ENCODE measurements around the gene AMDHD2. TPM values are rescaled to one million over a fixed set of nuclear protein-coding genes. Genes with fewer than 3 reads are reported as not detected.

Gene AMDHD2
- total and polyA plus RNA-seq, 2 of the 13 experiments (the other 11 are each of a cell fraction or from before 2014, with no cell fraction given): 33.5 to 39.1 TPM

DNA sequence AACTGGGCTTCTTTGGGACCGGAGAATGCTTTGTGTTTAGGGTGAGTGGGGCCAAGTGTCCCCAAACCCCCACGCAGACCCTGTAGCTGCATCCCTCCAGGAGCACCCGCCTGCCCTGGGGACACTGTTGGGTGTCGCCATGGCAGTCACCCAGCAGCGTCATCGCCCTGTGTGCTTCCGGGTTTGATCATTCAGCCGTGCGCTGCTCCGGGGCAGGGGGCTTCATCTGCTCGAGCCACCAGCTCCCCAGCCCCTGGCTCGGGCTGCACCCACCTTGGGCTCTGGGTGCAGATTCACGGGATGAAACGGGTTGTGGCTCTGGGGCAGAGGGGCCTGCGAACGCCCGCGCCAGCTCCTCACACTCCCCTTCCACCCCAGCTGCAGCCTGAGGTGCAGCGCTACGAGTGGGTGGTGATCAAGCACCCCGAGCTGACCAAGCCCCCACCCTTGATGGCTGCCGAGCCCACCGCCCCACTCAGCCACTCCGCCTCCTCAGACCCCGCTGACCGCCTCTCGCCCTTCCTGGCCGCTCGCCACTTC, 20.2 kb upstream of the AMDHD2 start:
- POLR2A ChIA-PET: no interaction called here
- Histone ChIP-seq H3K79me2 (ENCODE audit: insufficient read depth, low read length) (no peaks in the 10 kb centered on the region), H3K4me2 (ENCODE audit: low read depth, low read length) (no peak overlapping the region), H3K27ac (ENCODE audit: extremely low read length, insufficient read depth, low read length) (no peak overlapping the region), H3K4me3 (replicated peaks in 1 of 3; ENCODE audit: insufficient read depth in 1 of 3, low read depth in 2 of 3, low read length in 3 of 3) (no peak overlapping the region), H3K36me3 (replicated peaks in 1 of 2; ENCODE audit: control insufficient read depth in 1 of 2, insufficient read depth in 2 of 2, low read length in 2 of 2) (peaks cover 14 to 29% of the 10 kb centered on the region in 2 experiments; a peak in 4 of 5 replicates), H3K9ac (ENCODE audit: insufficient read depth, low read depth, low read length) (no peak overlapping the region), H2AFZ (ENCODE audit: low read length) (no peak overlapping the region), H3K4me1 (ENCODE audit: insufficient read depth, low read length) (peaks cover 22% of the 10 kb centered on the region), H3K9me3 (ENCODE audit: low read length) (no peaks in the 10 kb centered on the region), H4K20me1 (ENCODE audit: insufficient read depth, low read length) (no peaks in the 10 kb centered on the region), H3K27me3 (ENCODE audit: control insufficient read depth in 1 of 2, insufficient read depth in 2 of 2, low read length in 2 of 2) (no peaks in the 10 kb centered on the region)
- TF ChIP-seq ZNF724P (CRISPR knock-in tag; IDR thresholded peaks at IDR 0.05; ENCODE audit: borderline replicate concordance) (no peak), NFE2 (CRISPR knock-in tag; IDR thresholded peaks at IDR 0.05) (no peak), CHD4 (IDR thresholded peaks at IDR 0.05; ENCODE audit: borderline replicate concordance, low read length) (no peak), GATAD2A (CRISPR knock-in tag; IDR thresholded peaks at IDR 0.05) (no peak), ELF1 (CRISPR knock-in tag; IDR thresholded peaks at IDR 0.05) (no peak), ZNF883 (CRISPR knock-in tag; IDR thresholded peaks at IDR 0.05; ENCODE audit: not compliant biosample characterization) (no peak), SRF (IDR thresholded peaks at IDR 0.05; ENCODE audit: low read depth, low read length) (no peak), KDM1A (CRISPR knock-in tag; IDR thresholded peaks at IDR 0.05) (no peak), ZMYM4 (CRISPR knock-in tag; IDR thresholded peaks at IDR 0.05) (no peak), JARID2 (CRISPR knock-in tag; IDR thresholded peaks at IDR 0.05; ENCODE audit: insufficient replicate concordance) (no peak), ZNF83 (CRISPR knock-in tag; IDR thresholded peaks at IDR 0.05; ENCODE audit: borderline replicate concordance) (no peak), HMG20B (CRISPR knock-in tag; conservative IDR thresholded peaks at IDR 0.05) (no peak), PCBP2 (optimal IDR thresholded peaks at IDR 0.05; ENCODE audit: low read depth, low read length, poor library complexity, severe bottlenecking) (no peak), HOXA7 (CRISPR knock-in tag; IDR thresholded peaks at IDR 0.05) (no peak), AHR (CRISPR knock-in tag; IDR thresholded peaks at IDR 0.05) (no peak), KLF13 (CRISPR knock-in tag; IDR thresholded peaks at IDR 0.05) (no peak)
- TF ChIP-seq, protein P1, sequence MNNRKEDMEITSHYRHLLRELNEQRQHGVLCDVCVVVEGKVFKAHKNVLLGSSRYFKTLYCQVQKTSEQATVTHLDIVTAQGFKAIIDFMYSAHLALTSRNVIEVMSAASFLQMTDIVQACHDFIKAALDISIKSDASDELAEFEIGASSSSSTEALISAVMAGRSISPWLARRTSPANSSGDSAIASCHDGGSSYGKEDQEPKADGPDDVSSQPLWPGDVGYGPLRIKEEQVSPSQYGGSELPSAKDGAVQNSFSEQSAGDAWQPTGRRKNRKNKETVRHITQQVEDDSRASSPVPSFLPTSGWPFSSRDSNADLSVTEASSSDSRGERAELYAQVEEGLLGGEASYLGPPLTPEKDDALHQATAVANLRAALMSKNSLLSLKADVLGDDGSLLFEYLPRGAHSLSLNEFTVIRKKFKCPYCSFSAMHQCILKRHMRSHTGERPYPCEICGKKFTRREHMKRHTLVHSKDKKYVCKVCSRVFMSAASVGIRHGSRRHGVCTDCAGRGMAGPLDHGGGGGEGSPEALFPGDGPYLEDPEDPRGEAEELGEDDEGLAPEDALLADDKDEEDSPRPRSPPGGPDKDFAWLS (CRISPR knock-in tag; IDR thresholded peaks at IDR 0.05; ENCODE audit: borderline replicate concordance): no peak
- TF ChIP-seq, protein P2, sequence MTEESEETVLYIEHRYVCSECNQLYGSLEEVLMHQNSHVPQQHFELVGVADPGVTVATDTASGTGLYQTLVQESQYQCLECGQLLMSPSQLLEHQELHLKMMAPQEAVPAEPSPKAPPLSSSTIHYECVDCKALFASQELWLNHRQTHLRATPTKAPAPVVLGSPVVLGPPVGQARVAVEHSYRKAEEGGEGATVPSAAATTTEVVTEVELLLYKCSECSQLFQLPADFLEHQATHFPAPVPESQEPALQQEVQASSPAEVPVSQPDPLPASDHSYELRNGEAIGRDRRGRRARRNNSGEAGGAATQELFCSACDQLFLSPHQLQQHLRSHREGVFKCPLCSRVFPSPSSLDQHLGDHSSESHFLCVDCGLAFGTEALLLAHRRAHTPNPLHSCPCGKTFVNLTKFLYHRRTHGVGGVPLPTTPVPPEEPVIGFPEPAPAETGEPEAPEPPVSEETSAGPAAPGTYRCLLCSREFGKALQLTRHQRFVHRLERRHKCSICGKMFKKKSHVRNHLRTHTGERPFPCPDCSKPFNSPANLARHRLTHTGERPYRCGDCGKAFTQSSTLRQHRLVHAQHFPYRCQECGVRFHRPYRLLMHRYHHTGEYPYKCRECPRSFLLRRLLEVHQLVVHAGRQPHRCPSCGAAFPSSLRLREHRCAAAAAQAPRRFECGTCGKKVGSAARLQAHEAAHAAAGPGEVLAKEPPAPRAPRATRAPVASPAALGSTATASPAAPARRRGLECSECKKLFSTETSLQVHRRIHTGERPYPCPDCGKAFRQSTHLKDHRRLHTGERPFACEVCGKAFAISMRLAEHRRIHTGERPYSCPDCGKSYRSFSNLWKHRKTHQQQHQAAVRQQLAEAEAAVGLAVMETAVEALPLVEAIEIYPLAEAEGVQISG (CRISPR knock-in tag; IDR thresholded peaks at IDR 0.05): no peak
- TF ChIP-seq, protein P3, sequence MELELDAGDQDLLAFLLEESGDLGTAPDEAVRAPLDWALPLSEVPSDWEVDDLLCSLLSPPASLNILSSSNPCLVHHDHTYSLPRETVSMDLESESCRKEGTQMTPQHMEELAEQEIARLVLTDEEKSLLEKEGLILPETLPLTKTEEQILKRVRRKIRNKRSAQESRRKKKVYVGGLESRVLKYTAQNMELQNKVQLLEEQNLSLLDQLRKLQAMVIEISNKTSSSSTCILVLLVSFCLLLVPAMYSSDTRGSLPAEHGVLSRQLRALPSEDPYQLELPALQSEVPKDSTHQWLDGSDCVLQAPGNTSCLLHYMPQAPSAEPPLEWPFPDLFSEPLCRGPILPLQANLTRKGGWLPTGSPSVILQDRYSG (CRISPR knock-in tag; IDR thresholded peaks at IDR 0.05): no peak
- FAIRE-seq (no peak), DNase-seq (ENCODE audit: low spot score) (no peak), ATAC-seq (no peak)
- no TSS peak for BruUV-seq (replicated peaks)
- in situ Hi-C loops (cut with HindIII; ENCODE audit: extremely low pct_ligation_motif_present, low pct_unique_long_range_greater_than_20kb): loop anchor here (5.0 kb wide), 1 partner anchor 73 kb away; the partner anchor contains the start of gene CCNF
- WGBS (ENCODE audit: low lambda C conversion rate): 100% methylated on average over 13 of the region's 29 CpGs
- CTCF ChIA-PET (ENCODE audit: low intra/inter-chr PET ratio, low total read pairs): interaction anchor here (2.2 kb wide), 1 partner anchor 70 kb away, joined by 9 read pairs; the partner anchor contains the start of gene CCNF
- intact Hi-C loops (cut with micrococcal nuclease; ENCODE audit: unreplicated experiment): loop anchor here (10.0 kb wide), 1 partner anchor 155 kb away; the partner anchor contains the start of gene ABCA3
